Measurements from ENCODE around the gene PNPLA5. TPM values are rescaled to one million over a fixed set of nuclear protein-coding genes. Genes with fewer than 3 reads are reported as not detected.

Gene PNPLA5
- polyA plus RNA-seq, 5 donors = 0.05 to 0.12 (median 0.06) TPM; not detected in 1

DNA sequence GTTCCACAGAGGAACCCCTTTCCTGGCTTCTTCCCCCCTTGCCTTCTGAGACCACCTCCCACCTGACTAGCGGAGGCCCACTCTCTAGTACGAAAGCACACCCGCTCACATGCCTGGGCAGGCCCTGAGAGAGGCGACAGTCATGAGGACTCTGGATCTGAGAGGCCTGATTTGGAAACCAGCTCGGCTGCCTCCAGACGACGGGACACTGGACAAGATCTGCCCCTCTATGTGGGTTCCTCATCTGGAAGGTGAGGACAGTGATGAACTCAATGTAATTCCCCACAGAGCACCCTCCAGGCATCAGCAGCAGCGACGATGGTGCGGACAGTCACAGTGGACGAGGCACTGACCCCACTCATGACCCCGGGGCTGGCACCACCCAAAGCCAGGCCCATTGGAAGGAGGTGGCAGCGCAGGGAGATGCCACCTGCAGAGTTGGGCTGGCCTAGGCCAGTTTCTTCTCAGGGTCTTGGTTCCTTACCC, 37.0 kb downstream of the PNPLA5 start:
- DNase-seq = no peak

DNA sequence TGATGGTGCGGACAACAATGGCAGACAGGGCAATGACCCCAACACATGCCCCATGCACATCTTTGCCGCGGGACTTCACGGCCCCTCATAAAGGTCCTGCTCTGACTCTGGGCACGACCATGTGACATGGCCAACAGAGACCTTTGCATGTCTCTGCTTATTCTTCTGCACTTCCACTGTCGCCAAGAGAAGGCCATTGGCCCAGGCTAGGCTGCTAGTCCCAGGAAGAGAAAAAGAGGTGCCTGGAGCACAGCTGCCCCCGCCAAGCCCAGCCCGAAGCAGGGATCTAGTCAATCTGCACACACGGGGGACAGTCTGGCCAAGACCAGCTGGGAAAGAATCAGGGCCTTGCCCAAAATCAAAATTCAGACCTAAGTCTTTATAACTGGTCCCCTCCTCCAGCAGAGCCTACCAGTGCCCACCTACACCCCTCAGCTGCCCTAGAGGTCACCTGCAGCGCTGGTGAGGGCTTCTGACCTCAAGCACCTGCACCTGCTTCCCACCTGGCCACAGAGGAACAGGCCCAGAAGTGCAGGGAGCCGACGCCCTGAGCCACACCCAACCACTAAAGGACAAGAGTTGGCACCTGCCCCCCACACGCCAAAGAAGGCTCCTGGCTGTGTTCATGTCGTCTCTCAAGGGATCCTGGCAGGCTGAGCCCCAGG, 37.6 kb downstream of the PNPLA5 start:
- DNase-seq = no peak

DNA sequence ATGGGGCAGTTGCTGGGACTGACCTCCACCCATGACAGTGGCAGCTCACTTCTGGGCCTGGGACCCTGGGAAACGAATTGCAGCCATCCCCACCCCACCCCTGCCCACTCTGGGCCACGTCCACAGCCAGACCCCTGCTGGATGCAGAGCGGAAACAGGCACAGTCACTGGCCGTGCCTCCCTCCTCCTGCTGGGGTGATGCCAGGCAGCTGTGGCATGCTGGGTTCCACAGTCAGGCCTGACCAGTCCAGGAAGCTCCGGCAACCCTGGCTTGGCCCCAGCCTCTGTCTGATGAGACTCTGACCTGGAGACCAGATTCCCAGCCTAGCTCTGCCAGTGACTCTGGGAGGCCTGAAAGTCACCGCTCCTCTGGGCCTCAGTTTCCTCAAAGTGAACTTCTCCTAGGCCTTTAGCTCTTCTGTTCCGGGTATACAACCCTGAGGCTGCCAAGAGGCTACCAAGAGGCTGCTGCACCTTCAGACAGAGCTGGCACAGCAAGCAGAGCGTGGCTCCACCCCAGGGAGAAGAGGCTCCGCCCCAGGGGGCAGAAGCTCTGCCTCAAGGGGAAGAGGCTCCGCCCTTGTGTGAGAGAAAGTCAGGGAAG, 38.4 kb downstream of the PNPLA5 start:
- DNase-seq = no peak

DNA sequence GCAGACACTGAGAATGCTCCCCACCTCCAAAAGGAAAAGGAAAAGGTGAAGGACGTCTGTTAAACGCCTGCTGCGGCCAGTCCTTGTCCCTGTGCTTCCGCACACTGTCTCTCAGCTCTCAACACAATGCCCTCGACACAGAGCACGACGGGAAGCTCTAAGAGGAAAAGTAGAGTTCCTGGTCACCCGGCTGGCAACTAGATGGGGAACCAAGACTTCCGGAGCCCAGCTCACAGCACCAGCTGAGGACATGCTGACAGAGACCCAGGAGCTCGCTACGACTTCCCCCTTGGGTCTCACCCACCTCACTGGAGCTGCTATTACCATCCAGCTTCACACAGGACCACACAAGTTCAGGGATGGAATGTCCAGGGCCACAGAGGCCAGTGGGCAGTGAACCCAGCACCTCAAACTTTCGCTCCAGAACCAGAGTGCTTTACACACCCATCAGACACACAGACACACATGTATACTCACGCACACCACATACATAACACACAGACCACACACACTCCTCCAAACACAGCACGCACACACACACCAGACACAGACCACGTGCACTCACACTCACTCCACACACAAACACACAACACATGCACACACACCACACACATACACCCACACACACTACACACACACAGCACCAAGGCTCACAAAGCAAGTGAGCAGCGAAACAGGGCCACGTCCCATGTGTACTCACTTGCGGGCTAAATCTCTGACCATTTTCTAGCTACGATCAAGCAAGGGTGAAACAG, 39.1 kb downstream of the PNPLA5 start:
- no peak for DNase-seq

DNA sequence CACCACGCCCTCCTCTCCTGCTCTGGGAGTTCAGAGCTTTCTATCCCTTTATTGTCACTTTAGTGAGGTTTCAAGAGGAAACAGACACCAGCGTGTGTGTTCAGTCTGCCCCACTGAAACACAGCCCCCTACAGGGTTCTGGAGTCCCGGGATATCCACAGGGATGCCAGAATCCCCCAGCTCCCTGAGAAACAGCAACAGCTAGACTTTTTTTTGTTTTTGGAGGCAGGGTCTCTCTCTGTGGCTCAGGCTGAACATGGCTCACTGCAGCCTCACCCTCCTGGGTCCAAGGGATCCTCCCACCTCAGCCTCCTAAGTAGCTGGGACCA, 39.9 kb downstream of the PNPLA5 start:
- DNase-seq = no peak

DNA sequence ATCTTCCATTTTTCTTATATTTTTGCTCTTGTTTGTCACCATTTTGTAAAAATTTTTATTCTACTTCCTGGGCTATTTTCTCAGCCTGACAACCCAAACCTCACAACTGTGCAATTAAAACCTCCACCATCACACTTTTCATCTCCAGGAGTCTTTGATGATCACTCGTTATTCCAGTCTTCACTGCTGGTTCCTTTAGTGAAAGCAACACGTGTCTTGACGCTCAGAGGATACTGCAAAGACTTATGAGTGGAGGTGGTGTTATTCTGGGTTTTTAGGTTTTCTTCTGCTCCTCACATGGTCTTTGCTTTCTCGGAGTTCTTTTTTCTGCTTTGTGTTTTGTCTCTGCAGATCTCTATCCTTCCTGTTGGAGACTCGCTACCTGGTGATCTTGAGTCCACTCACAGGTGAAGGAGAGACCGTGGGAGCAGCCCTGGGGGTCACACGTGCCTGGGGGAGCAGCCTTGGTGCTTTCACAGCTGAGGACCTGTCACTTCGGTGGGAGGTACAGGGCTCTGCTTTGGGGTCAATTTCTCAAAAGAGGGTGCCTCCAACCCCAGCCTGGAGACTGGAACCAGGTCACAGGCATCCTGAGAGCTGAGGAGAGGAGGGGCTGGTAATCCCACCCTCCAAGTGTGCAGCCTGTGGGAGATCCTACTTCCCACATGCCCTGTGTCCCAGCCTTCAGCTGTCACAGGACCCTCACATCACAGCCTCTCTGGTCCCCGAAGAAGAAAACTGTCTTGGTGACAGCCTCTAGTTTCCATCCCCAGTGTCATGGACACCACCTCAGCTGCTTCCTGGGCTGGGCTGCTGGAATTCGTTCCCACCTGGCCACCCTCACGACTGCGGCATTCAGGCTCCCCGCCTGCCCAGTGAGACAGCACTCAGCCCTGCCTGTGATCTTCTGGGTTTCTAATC, 40.5 kb downstream of the PNPLA5 start:
- DNase-seq = no peak

DNA sequence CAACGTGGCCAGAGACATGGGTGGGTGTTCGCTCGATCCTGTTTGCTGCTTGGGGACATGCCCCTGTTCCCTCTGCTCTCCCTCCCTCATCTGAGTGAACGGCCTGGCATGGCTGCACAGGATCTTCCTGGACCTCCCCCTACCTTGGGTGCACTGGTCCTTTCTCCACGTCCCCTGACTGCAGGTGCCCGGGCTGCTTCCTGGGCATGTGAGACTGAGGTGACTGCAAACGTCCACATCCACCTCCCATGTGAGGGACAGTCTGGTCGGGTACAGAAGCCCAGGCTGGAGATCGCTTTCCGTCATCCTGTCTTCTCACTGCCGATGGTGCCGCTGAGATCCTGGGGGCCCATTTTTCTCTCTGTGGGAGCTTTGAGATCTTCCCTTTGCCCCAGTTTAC, 41.3 kb downstream of the PNPLA5 start:
- DNase-seq = no peak

DNA sequence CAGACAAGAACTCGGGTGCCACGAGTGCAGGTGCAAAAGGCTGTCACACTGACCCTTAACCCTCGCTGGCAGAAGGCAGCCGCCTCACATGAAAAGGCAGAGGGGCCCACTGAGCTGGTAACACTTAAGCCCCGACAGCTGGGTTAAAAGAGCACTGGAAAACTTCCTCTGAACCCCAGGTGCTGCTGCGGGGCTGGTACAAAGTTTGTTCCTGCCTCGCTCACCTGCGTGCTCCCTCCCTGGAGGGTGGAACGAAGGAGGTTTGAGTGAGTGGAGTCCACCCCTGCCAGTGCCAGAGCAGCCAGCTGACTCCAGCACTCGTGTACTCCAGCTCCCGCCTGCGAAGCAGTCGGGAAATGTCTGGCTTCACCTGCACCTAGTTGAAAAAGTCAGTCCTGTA, 42.1 kb downstream of the PNPLA5 start:
- no peak for DNase-seq

DNA sequence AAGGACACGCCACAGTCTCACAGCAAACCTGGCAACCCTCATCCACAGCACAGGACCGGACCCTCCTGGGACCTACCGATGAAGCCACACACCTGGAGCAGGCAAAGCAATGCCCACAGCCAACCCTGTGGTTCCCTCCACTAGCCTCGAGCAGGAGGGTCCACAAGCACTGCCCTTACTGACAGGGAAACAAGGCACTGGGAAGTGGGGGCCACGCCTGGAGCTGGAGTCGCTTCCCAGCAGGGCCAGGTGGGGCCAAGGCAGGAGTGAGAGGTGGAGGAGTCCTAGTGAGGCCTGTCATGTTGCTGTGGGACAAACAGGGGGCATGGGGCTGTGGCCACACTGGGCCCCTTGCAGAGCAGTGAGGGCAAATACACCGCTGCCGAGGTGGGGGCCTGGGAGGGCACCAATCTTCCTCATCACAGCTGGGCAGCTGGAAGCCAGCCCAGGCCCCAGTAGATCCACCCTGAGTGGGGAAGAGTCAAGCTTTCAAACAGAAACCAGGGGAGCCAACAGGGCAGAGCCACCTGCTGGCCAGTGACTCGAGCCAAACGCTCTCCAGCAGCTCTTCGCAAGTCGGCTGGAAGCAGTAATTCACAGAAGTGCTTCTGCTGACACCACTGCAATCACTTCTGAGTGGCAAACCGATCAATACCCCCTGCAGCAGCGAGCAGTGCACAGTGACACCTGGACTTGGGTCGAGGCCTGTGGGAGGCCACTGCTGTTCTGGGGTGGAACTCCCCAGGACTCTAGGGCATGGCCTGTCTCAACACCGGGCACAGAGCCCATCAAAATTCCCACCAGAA, 43.2 kb downstream of the PNPLA5 start:
- no peak for DNase-seq

DNA sequence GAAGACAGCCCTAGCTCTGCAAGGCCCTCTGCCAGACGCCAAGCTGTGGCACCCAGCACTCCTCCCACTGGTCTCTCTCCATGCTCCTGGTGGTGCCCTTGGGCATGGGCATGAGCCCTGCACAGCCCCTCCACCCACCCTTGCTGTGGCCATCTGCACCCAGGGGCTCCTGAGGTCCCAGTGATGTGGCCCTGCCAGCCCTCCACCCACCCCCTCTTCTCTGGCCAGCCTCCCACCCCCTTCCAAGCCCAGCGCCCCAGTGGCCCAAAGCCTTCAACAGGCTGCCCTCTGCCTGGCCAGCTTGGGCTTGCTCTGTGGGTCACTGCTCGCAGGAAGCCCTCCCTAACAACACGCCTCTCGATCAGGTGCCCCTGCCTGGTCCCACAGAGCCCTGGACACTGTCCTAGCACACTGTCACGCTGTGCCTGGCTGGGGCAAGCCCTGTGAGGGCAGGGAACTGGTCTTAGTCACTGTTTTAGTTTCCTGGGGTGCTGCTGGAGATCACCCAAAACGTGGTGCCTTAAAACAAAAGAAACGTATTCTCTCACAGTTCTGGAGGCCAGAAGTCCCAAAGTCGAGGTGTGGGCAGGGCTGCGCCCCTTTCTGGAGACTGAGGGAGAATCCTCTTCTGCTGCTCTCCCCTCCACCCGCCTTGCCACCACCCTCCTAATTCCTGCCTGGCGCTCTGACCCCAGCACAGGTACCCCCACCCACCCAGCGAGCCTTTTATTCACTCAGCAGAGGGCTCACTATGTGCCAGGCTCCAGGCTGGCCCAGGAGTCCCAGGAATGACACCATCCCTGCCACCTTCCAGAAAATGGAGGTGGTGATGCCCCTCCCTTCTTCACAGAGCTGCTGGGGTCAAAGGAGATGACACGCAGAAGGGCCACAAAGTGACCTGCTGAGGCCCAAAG, 44.2 kb downstream of the PNPLA5 start:
- DNase-seq = no peak

DNA sequence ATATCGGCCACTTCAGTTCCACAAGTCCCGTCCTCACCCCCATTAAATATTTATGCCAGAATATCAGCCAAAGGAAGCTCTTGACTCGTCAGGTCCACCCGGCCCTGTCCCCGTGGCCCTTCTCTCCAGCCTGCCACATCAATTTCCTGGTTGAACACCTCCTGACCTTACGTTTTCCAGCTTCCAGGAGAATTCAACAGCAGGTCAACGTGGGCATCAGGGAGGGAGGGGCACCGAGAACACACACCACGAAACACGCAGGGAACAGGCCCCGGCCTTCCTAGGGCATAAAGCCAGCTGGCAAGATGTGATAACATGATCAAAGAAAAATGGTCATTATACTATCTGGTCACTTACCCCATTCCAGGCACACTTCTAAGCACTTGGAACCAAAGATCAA, 44.8 kb downstream of the PNPLA5 start:
- DNase-seq = no peak

DNA sequence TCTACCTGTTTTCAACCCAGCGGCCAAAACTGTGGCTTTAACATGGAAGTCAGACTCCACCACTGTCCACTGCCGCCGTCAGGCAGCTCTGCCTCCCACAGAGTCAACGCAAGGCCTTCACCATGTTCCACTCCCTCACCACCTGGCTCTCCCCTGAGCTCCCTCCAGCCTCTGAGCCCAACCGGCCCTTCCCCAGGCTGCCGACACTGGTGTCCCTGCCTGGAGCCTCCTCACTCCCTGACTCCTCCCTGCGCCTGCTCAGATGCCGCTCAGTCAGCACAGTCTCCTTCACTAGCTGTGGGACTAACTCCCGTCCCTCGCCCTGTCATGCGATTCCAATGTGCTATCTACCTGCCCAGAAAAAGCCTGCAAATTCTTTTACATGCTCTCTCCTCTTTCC, 45.8 kb downstream of the PNPLA5 start:
- DNase-seq = no peak

DNA sequence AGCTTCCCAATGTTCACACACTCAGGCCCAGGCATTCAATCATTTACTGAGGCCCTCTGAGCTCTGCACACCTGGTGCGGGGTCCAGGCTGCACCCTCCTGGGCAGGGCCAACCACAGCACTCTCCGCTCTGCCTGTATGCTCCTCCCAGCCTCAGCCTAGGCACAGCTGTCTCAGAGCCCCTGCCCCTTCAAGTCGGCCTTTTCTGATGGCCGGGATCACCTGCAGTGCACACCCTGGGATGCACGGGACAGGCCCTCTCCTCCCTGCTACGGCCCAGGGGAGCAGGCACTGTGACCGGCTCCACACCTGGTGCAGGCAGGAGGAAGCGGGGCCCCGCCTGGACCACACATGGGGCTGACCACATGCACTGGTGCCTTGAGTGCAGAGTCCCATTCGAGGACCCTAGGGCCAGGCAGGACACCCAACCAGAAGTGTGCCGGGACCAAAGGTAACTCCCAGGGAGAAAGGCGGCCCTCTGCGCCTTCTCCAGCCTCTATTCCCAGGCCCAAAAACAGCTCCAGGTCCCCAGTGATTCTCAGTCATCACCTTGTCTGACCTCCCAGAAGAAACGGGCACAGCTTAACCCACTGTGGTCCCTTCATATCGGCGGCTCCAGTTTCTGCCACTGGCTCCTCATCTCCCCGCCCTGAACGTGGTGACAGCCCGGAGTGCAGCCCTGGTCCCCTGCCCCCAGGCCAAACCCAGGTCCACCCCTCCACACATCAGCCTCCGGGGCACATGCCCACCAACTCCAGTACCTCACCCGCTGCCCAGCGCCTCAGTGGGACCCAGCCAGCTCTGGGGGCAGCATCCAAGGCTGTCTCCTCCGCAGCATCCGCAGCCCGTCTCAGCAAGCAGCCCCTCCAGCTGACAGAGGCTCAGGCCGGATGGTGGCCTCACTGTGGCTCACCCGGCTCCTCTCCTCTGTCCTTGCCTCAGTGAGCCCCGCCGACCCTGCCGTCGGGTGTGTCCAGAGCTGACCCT, 47.0 kb downstream of the PNPLA5 start:
- DNase-seq = no peak

DNA sequence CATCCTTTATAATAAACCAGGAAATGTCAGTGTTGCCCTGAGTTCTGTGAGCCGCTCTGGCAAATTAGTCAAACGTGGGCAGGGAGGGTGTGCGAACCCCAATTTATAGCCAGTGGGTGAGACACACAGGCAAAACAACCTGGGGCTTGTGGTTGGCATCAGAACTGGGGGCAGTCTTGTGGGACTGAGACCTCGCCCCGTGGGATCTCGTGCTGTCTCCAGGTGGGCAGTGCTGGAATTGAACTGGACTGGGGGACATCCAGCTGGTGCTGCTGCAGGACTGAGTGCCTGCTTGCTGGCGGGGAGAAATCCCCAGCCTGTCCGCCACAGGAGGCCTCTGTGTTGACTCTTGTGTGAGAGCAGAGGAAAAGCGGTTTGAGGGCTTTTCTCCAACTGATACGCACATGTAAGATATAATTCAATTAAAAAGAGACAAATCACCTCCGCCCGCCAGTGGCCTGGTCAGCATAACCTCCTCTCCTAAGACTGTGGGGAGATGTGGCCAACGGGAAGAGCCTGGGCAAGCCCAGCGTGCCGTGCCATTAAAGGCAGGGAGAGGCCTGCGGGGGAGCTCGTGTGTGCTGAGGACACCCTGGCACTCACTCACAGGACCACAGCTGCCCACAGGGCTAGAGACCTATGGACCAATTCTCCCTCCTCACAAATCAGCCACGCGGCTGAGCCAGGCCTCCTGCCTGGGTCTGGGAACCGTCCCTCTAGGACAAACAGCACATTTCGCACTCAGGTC, 47.9 kb downstream of the PNPLA5 start:
- DNase-seq = no peak

DNA sequence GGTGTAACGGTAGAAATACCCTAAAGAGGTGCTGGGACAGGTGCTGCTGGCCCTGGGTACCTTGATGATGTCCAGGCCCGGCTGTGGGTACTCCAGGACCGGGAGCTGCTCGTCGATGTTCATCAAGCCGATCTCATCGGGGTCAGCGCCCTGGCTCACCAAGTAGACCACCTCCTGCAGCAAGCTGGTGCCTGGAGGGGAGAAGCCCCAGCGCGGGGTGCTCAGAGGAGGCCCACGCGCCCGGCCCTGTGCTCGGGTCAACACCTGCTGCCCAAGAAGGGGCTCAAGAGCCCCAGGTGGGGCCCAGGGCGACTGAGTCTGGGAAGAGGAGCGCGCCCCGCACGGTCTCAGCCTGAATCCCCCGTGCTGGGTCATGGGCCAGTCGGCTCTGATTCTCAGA, 50.1 kb downstream of the PNPLA5 start:
- no peak for DNase-seq

DNA sequence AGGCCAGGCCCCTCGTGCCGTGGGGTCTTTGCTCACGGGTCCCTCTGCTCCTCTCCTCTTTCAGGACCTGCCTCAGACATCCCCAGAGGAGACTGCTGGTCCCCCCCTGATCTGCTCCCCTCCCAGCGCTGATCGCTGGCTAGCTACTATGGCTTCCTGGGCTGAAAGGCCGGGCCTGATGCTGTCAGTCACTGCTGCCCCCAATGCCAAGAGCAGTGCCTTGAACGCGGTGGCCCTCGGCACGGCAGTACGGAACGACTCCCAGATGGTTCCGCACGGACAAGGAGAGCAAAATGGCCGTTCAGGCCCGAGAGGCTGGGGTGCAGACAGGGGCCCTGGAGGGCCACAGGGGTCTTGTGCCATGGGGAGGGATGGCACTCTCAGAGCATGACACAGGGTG, 51.0 kb downstream of the PNPLA5 start:
- no peak for DNase-seq

DNA sequence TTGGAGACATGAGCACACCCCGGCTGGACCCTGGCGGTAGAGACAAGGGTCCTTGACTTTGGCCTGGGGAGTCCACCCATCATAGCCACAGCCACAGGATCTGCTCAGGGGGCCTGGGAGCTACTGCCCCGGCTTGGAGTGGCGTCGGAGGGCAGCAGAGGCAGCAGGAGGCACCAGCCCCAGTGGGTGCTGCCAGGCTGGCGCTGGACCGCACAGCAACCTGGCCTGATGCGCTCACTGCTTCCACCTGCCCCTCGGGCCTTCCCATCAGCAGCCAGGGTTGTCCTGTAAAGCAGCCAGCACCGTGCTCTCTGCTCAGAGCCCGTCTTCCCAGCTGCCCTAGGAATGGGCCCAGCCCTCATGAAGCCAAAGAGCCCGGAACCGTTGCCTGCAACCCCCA, 51.4 kb downstream of the PNPLA5 start:
- no peak for DNase-seq

DNA sequence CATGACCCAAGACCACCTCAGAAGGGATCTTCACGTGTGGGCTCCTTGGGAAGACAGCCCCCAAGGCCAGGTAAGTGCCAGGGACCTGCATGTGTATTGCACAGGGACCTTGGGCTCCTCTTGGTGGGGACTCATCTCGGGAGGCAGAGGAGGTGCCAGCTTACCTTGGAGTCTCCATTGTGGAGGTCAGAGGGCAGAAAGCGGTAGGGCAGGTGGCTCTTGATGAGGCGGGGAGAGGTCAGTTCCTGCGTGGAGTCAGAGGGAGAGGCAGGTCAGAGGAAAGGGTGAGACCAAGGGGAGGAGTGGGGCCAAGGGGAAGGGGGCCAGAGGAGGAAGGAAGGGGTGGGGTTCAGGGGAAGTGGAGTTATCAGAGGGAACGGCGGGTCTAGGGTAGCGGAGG, 52.0 kb downstream of the PNPLA5 start:
- no peak for DNase-seq
